Right atrium auricular region (tissue), 2 donors: ENCODE data around the gene NEK4. TPM values are rescaled to one million over a fixed set of nuclear protein-coding genes. Genes with fewer than 3 reads are reported as not detected.

Experiments used
- DNase-seq: peaks from one replicate; pipeline ENCODE4 v3.0.0-alpha.2; 2019; ENCODE audit warnings: low spot score
- H3K27ac ChIP-seq, 2 donors: fragments of 200-600 bp; sonication (generic); 1 replicate in 1 of 2; 2 replicates in 1 of 2; pipeline ENCODE4 v1.5.1; 2016 to 2019
- H3K27me3 ChIP-seq, 2 donors: fragments of 200-600 bp; sonication (generic); one replicate each; pipeline versions ENCODE4 v1.5.1 to v1.6.0; 2017 to 2019
- H3K36me3 ChIP-seq: fragments of 200-600 bp; sonication (generic); one replicate; pipeline ENCODE4 v1.5.1; 2016
- H3K4me1 ChIP-seq, 2 donors: fragments of 200-600 bp; sonication (generic); one replicate each; pipeline versions ENCODE4 v1.5.1 to v1.6.0; 2017 to 2019
- H3K4me3 ChIP-seq, 2 donors: fragments of 200-600 bp; sonication (generic); 1 replicate in 1 of 2; 2 replicates in 1 of 2; pipeline ENCODE4 v1.5.1; 2017 to 2019; ENCODE audit warnings: mild to moderate bottlenecking in 1 of 2, moderate library complexity in 1 of 2
- H3K9me3 ChIP-seq, 2 donors: fragments of 200-600 bp; sonication (generic); one replicate each; pipeline ENCODE4 v1.5.1; 2019
- CTCF ChIP-seq, 2 donors: fragments of 200-600 bp; sonication (generic); IDR thresholded peaks; one replicate each; pipeline ENCODE4 v1.5.1; 2019; ENCODE audit warnings: antibody characterized with exemption in 2 of 2
- total RNA-seq, 2 donors: library from RNA; depleted of rRNA; stranded (reverse); fragments of >200 nt; gene quantifications; one replicate each; pipeline ENCODE4 v1.1.0, GENCODE V29; 2016

The NEK4 gene
- total RNA-seq, 2 donors from 2014 or later: 12.8 to 14.6 TPM

GRCh38 chr3:52809149-52809548 is 38.4 kb upstream of the NEK4 start:
- Histone ChIP-seq H3K4me1 (no peaks in the 10 kb centered on the region), H3K4me3 (no peak overlapping the region), H3K27ac (no peak overlapping the region), H3K36me3 (no peaks in the 10 kb centered on the region), H3K9me3 (no peaks in the 10 kb centered on the region), H3K27me3 (no peaks in the 10 kb centered on the region)
- DNase-seq: no peak
- no peak for TF ChIP-seq CTCF (IDR thresholded peaks at IDR 0.05)

- Histone ChIP-seq H3K27ac (no peak overlapping the region), H3K27me3 (no peaks in the 10 kb centered on the region), H3K36me3 (no peaks in the 10 kb centered on the region), H3K4me3 (no peak overlapping the region), H3K4me1 (no peaks in the 10 kb centered on the region), H3K9me3 (no peaks in the 10 kb centered on the region)
- TF ChIP-seq CTCF (IDR thresholded peaks at IDR 0.05): no peak
- DNase-seq: no peak
Measured at GRCh38 chr3:52805270-52806039, 34.7 kb upstream of the NEK4 start.

GRCh38 chr3:52801839-52802238 is 31.1 kb upstream of the NEK4 start:
- TF ChIP-seq CTCF (IDR thresholded peaks at IDR 0.05): no peak
- Histone ChIP-seq H3K9me3 (no peaks in the 10 kb centered on the region), H3K4me3 (no peak overlapping the region), H3K27ac (no peak overlapping the region), H3K27me3 (no peaks in the 10 kb centered on the region), H3K36me3 (no peaks in the 10 kb centered on the region), H3K4me1 (no peaks in the 10 kb centered on the region)
- no peak for DNase-seq

- TF ChIP-seq CTCF (IDR thresholded peaks at IDR 0.05): no peak
Measured at GRCh38 chr3:52800079-52800478, 29.3 kb upstream of the NEK4 start.

GRCh38 chr3:52798978-52799476 is 28.3 kb upstream of the NEK4 start:
- Histone ChIP-seq H3K27ac (no peak overlapping the region), H3K4me1 (no peaks in the 10 kb centered on the region), H3K4me3 (no peak overlapping the region), H3K27me3 (no peaks in the 10 kb centered on the region), H3K9me3 (no peaks in the 10 kb centered on the region), H3K36me3 (no peaks in the 10 kb centered on the region)
- DNase-seq: no peak
- TF ChIP-seq CTCF (IDR thresholded peaks at IDR 0.05): no peak

More at GRCh38 chr3:52800079-52800478, 29.3 kb upstream of the NEK4 start:
- no peaks in the 10 kb centered on the region for H3K9me3 ChIP-seq
- H3K4me1 ChIP-seq: no peaks in the 10 kb centered on the region
- H3K4me3 ChIP-seq: no peak overlapping the region
- H3K27me3 ChIP-seq: no peaks in the 10 kb centered on the region
- no peaks in the 10 kb centered on the region for H3K36me3 ChIP-seq
- no peak overlapping the region for H3K27ac ChIP-seq
- DNase-seq: no peak
